ENCODE data around the gene RICTOR. TPM values are rescaled to one million over a fixed set of nuclear protein-coding genes. Genes with fewer than 3 reads are reported as not detected.

The RICTOR gene
- total and polyA plus RNA-seq, 11 donors: 6.8 to 76.3 (median 30.8) TPM

DNA sequence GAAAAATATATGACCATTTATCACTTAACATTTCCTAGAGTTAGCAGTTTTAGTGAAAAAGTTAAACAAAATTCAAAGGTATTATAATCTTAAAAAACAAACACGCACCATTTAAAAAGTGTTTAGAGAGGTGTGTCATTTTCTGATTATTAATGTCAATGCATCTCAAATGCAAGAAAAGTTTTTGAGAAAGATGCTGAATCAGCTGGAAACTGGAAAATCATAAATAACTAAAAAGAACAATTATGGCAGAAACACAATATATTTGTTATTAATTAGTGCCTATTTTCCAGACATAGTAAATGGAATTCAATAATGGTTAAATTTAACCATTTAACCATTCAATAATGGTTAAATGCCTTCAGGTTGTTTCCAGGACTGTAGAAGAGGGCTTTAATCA is 64.9 kb downstream of the RICTOR start:
- no peaks in the 10 kb centered on the region for H3K27me3 ChIP-seq
- TF ChIP-seq POLR2A (IDR thresholded peaks at IDR 0.05): no peak
- TF ChIP-seq, protein P1, sequence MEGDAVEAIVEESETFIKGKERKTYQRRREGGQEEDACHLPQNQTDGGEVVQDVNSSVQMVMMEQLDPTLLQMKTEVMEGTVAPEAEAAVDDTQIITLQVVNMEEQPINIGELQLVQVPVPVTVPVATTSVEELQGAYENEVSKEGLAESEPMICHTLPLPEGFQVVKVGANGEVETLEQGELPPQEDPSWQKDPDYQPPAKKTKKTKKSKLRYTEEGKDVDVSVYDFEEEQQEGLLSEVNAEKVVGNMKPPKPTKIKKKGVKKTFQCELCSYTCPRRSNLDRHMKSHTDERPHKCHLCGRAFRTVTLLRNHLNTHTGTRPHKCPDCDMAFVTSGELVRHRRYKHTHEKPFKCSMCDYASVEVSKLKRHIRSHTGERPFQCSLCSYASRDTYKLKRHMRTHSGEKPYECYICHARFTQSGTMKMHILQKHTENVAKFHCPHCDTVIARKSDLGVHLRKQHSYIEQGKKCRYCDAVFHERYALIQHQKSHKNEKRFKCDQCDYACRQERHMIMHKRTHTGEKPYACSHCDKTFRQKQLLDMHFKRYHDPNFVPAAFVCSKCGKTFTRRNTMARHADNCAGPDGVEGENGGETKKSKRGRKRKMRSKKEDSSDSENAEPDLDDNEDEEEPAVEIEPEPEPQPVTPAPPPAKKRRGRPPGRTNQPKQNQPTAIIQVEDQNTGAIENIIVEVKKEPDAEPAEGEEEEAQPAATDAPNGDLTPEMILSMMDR (IDR thresholded peaks at IDR 0.05): no peak
- peaks cover 0 to 24% (median 3%) of the 10 kb centered on the region in 9 donors for H3K36me3 ChIP-seq
- 89 to 99% (median 97%) methylated on average over 1 of the region's 1 CpG for WGBS, 4 donors
- no peak overlapping the region for H3K4me3 ChIP-seq
- intact Hi-C loops (cut with DNase I): loop anchor here in 3 of 10 donors (2.0 to 5.0 kb wide), 3 partner anchors 66 to 73 kb away; partner anchors contain the start of gene RICTOR (in 1 of the 3)
- DNase-seq: no peak
- peaks cover 0 to 22% (median 3%) of the 10 kb centered on the region in 12 donors for H3K9me3 ChIP-seq
- ATAC-seq: no peak
- peaks cover 0 to 28% (median 14%) of the 10 kb centered on the region in 12 donors for H3K4me1 ChIP-seq
- H3K27ac ChIP-seq: no peak overlapping the region

DNA sequence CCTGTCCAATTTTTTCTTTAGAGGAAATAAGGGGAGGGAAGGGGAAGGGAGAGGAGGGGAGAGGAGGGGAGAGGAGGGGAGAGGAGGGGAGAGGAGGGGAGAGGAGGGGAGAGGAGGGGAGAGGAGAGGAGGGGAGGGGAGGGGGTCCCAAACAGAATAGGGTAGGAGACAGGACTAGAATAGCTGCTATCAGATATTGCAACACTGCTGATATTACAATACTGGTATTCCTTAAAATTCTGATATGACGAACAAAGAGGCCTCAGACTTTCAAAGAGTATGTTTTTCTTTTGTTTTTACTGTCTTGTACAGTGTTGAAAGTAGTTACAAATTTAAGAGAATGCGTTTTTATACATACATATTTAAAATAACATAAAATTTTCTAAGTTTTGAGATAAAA is 67.5 kb downstream of the RICTOR start:
- peaks cover 0 to 20% (median 7%) of the 10 kb centered on the region in 12 donors for H3K4me1 ChIP-seq
- no peak for DNase-seq
- H3K36me3 ChIP-seq: peaks cover 0 to 21% (median 16%) of the 10 kb centered on the region in 9 donors
- H3K27ac ChIP-seq: peak overlapping the region in 6 of 12 donors; percentile 1 to 54 (median 16)
- intact Hi-C loops (cut with DNase I): loop anchor here in 3 of 10 donors (2.0 to 5.0 kb wide), 3 partner anchors 71 to 76 kb away; no protein-coding TSS in a partner anchor
- no peaks in the 10 kb centered on the region for H3K27me3 ChIP-seq
- WGBS, 4 donors: 82 to 93% (median 86%) methylated on average over 2 of the region's 2 CpGs
- H3K4me3 ChIP-seq: no peak overlapping the region
- ATAC-seq: no peak
- TF ChIP-seq, protein P1 (IDR thresholded peaks at IDR 0.05): no peak
- TF ChIP-seq POLR2A (IDR thresholded peaks at IDR 0.05): no peak
- H3K9me3 ChIP-seq: peaks cover 0 to 13% (median 0%) of the 10 kb centered on the region in 12 donors

DNA sequence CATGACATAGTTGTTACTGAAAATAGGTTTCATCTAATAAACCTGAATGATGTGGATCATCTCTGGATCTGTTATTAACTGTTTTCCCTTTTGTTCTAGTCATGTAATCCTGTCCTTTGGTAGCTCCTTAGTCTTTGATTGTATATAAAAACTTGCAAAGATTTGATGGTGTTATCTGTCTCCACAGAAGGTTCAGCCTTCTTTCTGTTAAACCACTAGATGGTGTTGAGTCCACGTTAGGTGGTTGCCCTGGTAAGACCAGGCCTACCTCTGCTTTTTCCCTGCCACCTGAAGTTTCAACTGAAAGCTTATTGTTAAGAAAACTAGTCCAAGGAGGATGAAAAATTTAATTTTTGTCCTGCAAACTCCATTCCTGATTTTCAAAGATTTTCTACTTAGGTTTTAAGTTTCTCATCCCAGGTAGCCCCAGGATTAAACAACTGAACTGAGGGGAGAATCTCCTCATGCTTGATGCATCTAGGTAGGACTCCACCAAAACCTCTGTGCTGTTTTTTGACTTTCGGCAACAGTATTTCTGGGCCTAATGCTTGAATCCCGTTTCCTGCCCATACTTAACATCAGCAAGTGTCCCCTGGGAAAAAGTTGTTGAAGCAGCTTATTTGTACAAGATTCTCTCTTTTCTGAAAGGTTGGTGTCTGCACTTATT is 68.5 kb downstream of the RICTOR start:
- peak; percentile 73 to 91 (median 84) for ATAC-seq
- Histone ChIP-seq H3K36me3 (peaks cover 0 to 27% (median 14%) of the 10 kb centered on the region in 9 donors), H3K9me3 (peaks cover 0 to 4% (median 0%) of the 10 kb centered on the region in 12 donors), H3K4me1 (peaks cover 0 to 20% (median 7%) of the 10 kb centered on the region in 12 donors), H3K27me3 (no peaks in the 10 kb centered on the region), H3K4me3 (no peak overlapping the region), H3K27ac (peak overlapping the region in 6 of 12 donors; percentile 3 to 54 (median 26))
- no peak for DNase-seq
- WGBS, 4 donors: 54 to 61% (median 59%) methylated on average over 3 of the region's 3 CpGs
- intact Hi-C loops (cut with DNase I): loop anchor here in 6 of 10 donors (1.0 to 5.0 kb wide), 4 partner anchors 72 to 77 kb away; no protein-coding TSS in a partner anchor
- TF ChIP-seq, protein P1 (IDR thresholded peaks at IDR 0.05): peak; percentile 23 to 63 (median 52)
- TF ChIP-seq POLR2A (IDR thresholded peaks at IDR 0.05): no peak

DNA sequence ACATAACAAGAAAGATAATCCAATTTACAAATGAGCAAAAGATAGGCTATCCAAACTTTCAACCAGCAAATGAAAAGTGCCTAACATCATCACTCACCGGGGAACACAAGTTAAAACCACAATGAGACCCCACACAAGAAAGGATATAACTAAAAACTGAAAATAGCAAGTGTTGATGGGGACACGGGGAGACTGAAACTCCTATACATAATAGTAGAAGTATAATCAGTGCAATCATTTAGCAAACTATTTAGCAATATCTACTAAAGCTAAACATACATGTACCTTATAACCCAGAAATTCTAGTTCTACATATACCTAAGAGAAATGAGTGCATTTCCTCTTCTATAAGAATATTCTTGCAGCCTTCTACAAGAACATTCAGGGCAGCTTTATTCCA is 72.5 kb downstream of the RICTOR start:
- 77 to 95% (median 87%) methylated on average over 2 of the region's 2 CpGs for WGBS, 4 donors
- H3K9me3 ChIP-seq: peaks cover 0 to 10% (median 0%) of the 10 kb centered on the region in 12 donors
- DNase-seq (no peak), ATAC-seq (no peak)
- no peak for TF ChIP-seq POLR2A (IDR thresholded peaks at IDR 0.05)
- TF ChIP-seq, protein P1 (IDR thresholded peaks at IDR 0.05): no peak
- peaks cover 0 to 17% (median 7%) of the 10 kb centered on the region in 12 donors for H3K4me1 ChIP-seq
- H3K36me3 ChIP-seq: peaks cover 0 to 26% (median 14%) of the 10 kb centered on the region in 9 donors
- no peak overlapping the region for H3K27ac ChIP-seq
- no peak overlapping the region for H3K4me3 ChIP-seq
- intact Hi-C loops (cut with DNase I): no loop called here
- no peaks in the 10 kb centered on the region for H3K27me3 ChIP-seq
